H9 (cell line): ENCODE measurements around the gene USP4. TPM values are rescaled to one million over a fixed set of nuclear protein-coding genes. Genes with fewer than 3 reads are reported as not detected.

Experiments
- DNase-seq: peaks from one replicate; pipeline ENCODE4 v3.0.0-alpha.2; 2017
- H2AFZ ChIP-seq: one replicate; pipeline ENCODE4 v1.6.1; 2013; ENCODE audit warnings: mild to moderate bottlenecking, low read length, control low read depth, moderate library complexity
- H2AK5ac ChIP-seq: 2 replicates; pipeline ENCODE4 v1.6.1; 2013; ENCODE audit warnings: low read length, control low read depth, mixed read lengths; ENCODE audit not compliant: insufficient read length
- H2BK120ac ChIP-seq: one replicate; pipeline ENCODE4 v1.6.1; 2013; ENCODE audit warnings: low read depth, mild to moderate bottlenecking, low read length, control low read depth, inconsistent platforms; ENCODE audit not compliant: poor library complexity, severe bottlenecking
- H2BK12ac ChIP-seq: 2 replicates; pipeline ENCODE4 v1.6.1; 2013; ENCODE audit warnings: low read length, control low read depth, mixed read lengths, low read depth; ENCODE audit not compliant: insufficient read length
- H2BK15ac ChIP-seq: 2 replicates; pipeline ENCODE4 v1.6.1; 2013; ENCODE audit warnings: low read depth, low read length, control low read depth
- H2BK20ac ChIP-seq: one replicate; pipeline ENCODE4 v1.6.1; 2013; ENCODE audit warnings: low read depth, mild to moderate bottlenecking, low read length, control low read depth, inconsistent platforms; ENCODE audit not compliant: poor library complexity, severe bottlenecking
- H2BK5ac ChIP-seq: 2 replicates; pipeline ENCODE4 v1.6.1; 2013; ENCODE audit warnings: low read length, control low read depth, mixed read lengths; ENCODE audit not compliant: insufficient read length
- H3K14ac ChIP-seq: 2 replicates; pipeline ENCODE4 v1.6.1; 2013; ENCODE audit warnings: low read length, control low read depth; ENCODE audit not compliant: insufficient read depth
- H3K18ac ChIP-seq: 2 replicates; pipeline ENCODE4 v1.6.1; 2013; ENCODE audit warnings: low read depth, mild to moderate bottlenecking, mixed read lengths, low read length, control low read depth; ENCODE audit not compliant: insufficient read length
- H3K23ac ChIP-seq: 2 replicates; pipeline ENCODE4 v1.6.1; 2013; ENCODE audit warnings: low read length, control low read depth, mixed read lengths, low read depth; ENCODE audit not compliant: insufficient read length
- H3K23me2 ChIP-seq: 2 replicates; pipeline ENCODE4 v1.6.1; 2013; ENCODE audit warnings: low read depth, mild to moderate bottlenecking, mixed read lengths, low read length, control low read depth; ENCODE audit not compliant: insufficient read length, poor library complexity, severe bottlenecking
- H3K27ac ChIP-seq: 2 replicates; pipeline ENCODE4 v1.5.1; 2013; ENCODE audit warnings: low read length, control low read depth, mixed read lengths, low read depth; ENCODE audit not compliant: insufficient read length
- H3K27me3 ChIP-seq: 2 replicates; pipeline ENCODE4 v1.6.1; 2013; ENCODE audit warnings: low read length, control low read depth, inconsistent platforms; ENCODE audit not compliant: insufficient read depth
- H3K4ac ChIP-seq: 2 replicates; pipeline ENCODE4 v1.6.1; 2013; ENCODE audit warnings: low read depth, mild to moderate bottlenecking, control low read depth, inconsistent platforms, low read length, moderate library complexity
- H3K4me1 ChIP-seq: 2 replicates; pipeline ENCODE4 v1.6.1; 2013; ENCODE audit warnings: low read length, control low read depth, inconsistent platforms; ENCODE audit not compliant: insufficient read depth
- H3K4me2 ChIP-seq: 2 replicates; pipeline ENCODE4 v1.6.1; 2013; ENCODE audit warnings: low read length, control low read depth, mixed read lengths; ENCODE audit not compliant: insufficient read length, insufficient read depth
- H3K56ac ChIP-seq: 2 replicates; pipeline ENCODE4 v1.6.1; 2013; ENCODE audit warnings: low read depth, mild to moderate bottlenecking, mixed read lengths, low read length, control low read depth; ENCODE audit not compliant: insufficient read length
- H3K79me1 ChIP-seq: 2 replicates; pipeline ENCODE4 v1.6.1; 2013; ENCODE audit warnings: low read depth, mild to moderate bottlenecking, moderate library complexity, low read length, control low read depth, inconsistent platforms; ENCODE audit not compliant: insufficient read depth, poor library complexity, severe bottlenecking
- H3K79me2 ChIP-seq: 2 replicates; pipeline ENCODE4 v1.6.1; 2013; ENCODE audit warnings: low read length, control low read depth, inconsistent platforms; ENCODE audit not compliant: insufficient read depth
- H3K9ac ChIP-seq: 2 replicates; pipeline ENCODE4 v1.6.1; 2013; ENCODE audit warnings: low read length, control low read depth, mixed read lengths; ENCODE audit not compliant: insufficient read length; ENCODE audit errors: extremely low read depth
- H3K9me3 ChIP-seq: one replicate; pipeline ENCODE4 v1.6.1; 2013; ENCODE audit warnings: low read depth, low read length, inconsistent platforms; ENCODE audit not compliant: control insufficient read depth
- H3T11ph ChIP-seq: one replicate; pipeline ENCODE4 v1.6.1; 2013; ENCODE audit warnings: mild to moderate bottlenecking, low read length, control low read depth, inconsistent platforms
- H4K20me1 ChIP-seq: one replicate; pipeline ENCODE4 v1.6.1; 2013; ENCODE audit not compliant: control insufficient read depth, insufficient read length, insufficient read depth
- H4K5ac ChIP-seq: 2 replicates; pipeline ENCODE4 v1.6.1; 2013; ENCODE audit warnings: low read depth, mild to moderate bottlenecking, mixed read lengths, low read length, control low read depth; ENCODE audit not compliant: insufficient read length
- H4K8ac ChIP-seq: replicated peaks from 2 replicates; pipeline ENCODE4 v1.6.1; 2013; ENCODE audit warnings: low read length, control low read depth, mixed read lengths, low read depth; ENCODE audit not compliant: insufficient read length
- H4K91ac ChIP-seq: 2 replicates; pipeline ENCODE4 v1.6.1; 2013; ENCODE audit warnings: low read depth, mild to moderate bottlenecking, moderate library complexity, mixed read lengths, low read length, control low read depth; ENCODE audit not compliant: insufficient read length
- H3K27ac Mint-ChIP-seq, 3 experiments: 2 replicates in 2 of 3; 3 replicates in 1 of 3; pipeline ENCODE4 v1.8.0; 2020 to 2021; ENCODE audit warnings: mixed read lengths in 3 of 3, mild to moderate bottlenecking in 1 of 3, moderate library complexity in 1 of 3
- H3K27me3 Mint-ChIP-seq: 2 replicates; pipeline ENCODE4 v1.8.0; 2021; ENCODE audit warnings: low read depth, mild to moderate bottlenecking, moderate library complexity, mixed read lengths
- H3K36me3 Mint-ChIP-seq, 3 experiments: 2 replicates in 2 of 3; 3 replicates in 1 of 3; pipeline ENCODE4 v1.8.0; 2020 to 2021; ENCODE audit warnings: low read depth in 3 of 3, mixed read lengths in 3 of 3; ENCODE audit not compliant: insufficient read depth in 1 of 3
- H3K4me1 Mint-ChIP-seq, 2 experiments: 2 replicates each; pipeline ENCODE4 v1.8.0; 2020; ENCODE audit warnings: mixed read lengths in 2 of 2
- H3K4me3 Mint-ChIP-seq, 2 experiments: 2 replicates in 1 of 2; 3 replicates in 1 of 2; pipeline ENCODE4 v1.8.0; 2020 to 2021; ENCODE audit warnings: mild to moderate bottlenecking in 2 of 2, mixed read lengths in 2 of 2, moderate library complexity in 1 of 2
- H3K9me3 Mint-ChIP-seq, 2 experiments: 2 replicates in 1 of 2; 3 replicates in 1 of 2; pipeline ENCODE4 v1.8.0; 2020; ENCODE audit warnings: mild to moderate bottlenecking in 2 of 2, mixed read lengths in 2 of 2, moderate library complexity in 1 of 2
- CTCF ChIP-seq: fragments of 200-600 bp; sonication (generic); conservative IDR thresholded peaks from 3 replicates; pipeline ENCODE4 v1.8.0; 2021; ENCODE audit warnings: antibody characterized with exemption, mild to moderate bottlenecking
- WGBS: extraction: QIAGEN DNeasy Blood & Tissue Kit; methylation state at CpG from one replicate; pipeline ENCODE4 v1.1.7; 2013; ENCODE audit warnings: missing lambda C conversion rate, low lambda C conversion rate, mixed read lengths; ENCODE audit not compliant: insufficient read length; ENCODE audit errors: extremely low coverage; 5-methylcytosine and 5-hydroxymethylcytosine counted together
- total RNA-seq: library from RNA; stranded (reverse); gene quantifications from 2 replicates; pipeline ENCODE4 v1.2.1, GENCODE V29; 2021

The USP4 gene
- total RNA-seq, 1 experiment from 2014 or later: 36.1 TPM

DNA sequence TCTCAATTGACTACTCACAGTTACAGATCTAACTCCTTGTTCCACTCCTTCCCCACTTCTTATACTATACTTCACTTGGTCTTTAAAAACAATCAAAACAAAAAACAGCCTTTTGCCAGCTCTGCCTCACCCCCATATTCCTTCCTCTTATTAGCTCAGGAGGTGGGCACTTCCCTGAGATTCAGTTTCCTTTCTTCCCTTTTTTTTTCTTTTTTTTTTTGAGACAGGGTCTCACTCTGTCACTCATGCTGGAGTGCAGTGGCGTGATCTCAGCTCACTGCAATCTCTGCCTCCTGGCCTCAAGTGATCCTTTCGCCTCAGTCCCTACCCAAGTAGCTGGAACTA, 69.7 kb downstream of the USP4 start:
- no peak overlapping the region for H2BK12ac ChIP-seq

More for the DNA sequence above, 69.7 kb downstream of the USP4 start:
- Histone ChIP-seq H3K23me2 (no peaks in the 10 kb centered on the region), H3K79me2 (no peaks in the 10 kb centered on the region), H3K56ac (no peak overlapping the region), H3T11ph (no peak overlapping the region), H2AFZ (no peak overlapping the region), H3K27me3 (no peaks in the 10 kb centered on the region), H3K9ac (no peak overlapping the region), H2BK15ac (no peak overlapping the region), H2BK20ac (no peak overlapping the region), H2BK5ac (no peak overlapping the region), H4K8ac (no peak overlapping the region), H4K91ac (no peak overlapping the region), H3K14ac (no peak overlapping the region), H3K4me2 (no peak overlapping the region), H2BK120ac (no peak overlapping the region), H4K5ac (no peak overlapping the region), H4K20me1 (no peaks in the 10 kb centered on the region), H3K23ac (no peak overlapping the region), H3K27ac (no peak overlapping the region), H3K18ac (no peak overlapping the region), H3K9me3 (no peaks in the 10 kb centered on the region), H3K79me1 (no peaks in the 10 kb centered on the region), H3K4me1 (no peaks in the 10 kb centered on the region), H3K4ac (no peak overlapping the region), H2AK5ac (no peak overlapping the region)
- Mint-ChIP-seq H3K27me3 (no peaks in the 10 kb centered on the region), H3K4me3 (no peak overlapping the region), H3K9me3 (no peaks in the 10 kb centered on the region), H3K4me1 (no peaks in the 10 kb centered on the region), H3K36me3 (peaks cover 0 to 12% (median 0%) of the 10 kb centered on the region in 3 experiments; a peak in 2 of 7 replicates), H3K27ac (peak overlapping the region in 1 of 3 experiments; percentile 15; a peak in 3 of 7 replicates)
- DNase-seq: no peak
- TF ChIP-seq CTCF: no peak
- no CpG with 5 or more reads among the region's 2 CpGs for WGBS
